Epithelial cell of proximal tubule (primary cell): ENCODE measurements around the gene GPR139. TPM values are rescaled to one million over a fixed set of nuclear protein-coding genes. Genes with fewer than 3 reads are reported as not detected.

Experiments
- DNase-seq: peaks from one replicate; pipeline ENCODE4 v3.0.0-alpha.2; 2011; ENCODE audit warnings: low read depth
- H3K4me3 ChIP-seq: 2 replicates; pipeline ENCODE4 v1.5.1; 2011; ENCODE audit warnings: low read depth, mild to moderate bottlenecking, low read length
- CTCF ChIP-seq: conservative IDR thresholded peaks from 2 replicates; pipeline ENCODE4 v1.5.1; 2012; ENCODE audit warnings: low read depth, mild to moderate bottlenecking, low read length
- total RNA-seq: library from RNA; depleted of rRNA; stranded (reverse); fragments of >200 nt; gene quantifications from 2 replicates; pipeline ENCODE4 v1.2.3, GENCODE V29; 2015

Gene GPR139
- total RNA-seq, 1 donor from 2014 or later: not detected

GRCh38 chr16:20042848-20043247 lies 30.8 kb downstream of the GPR139 start:
- DNase-seq: no peak
- H3K4me3 ChIP-seq: no peak overlapping the region
- no peak for TF ChIP-seq CTCF

- H3K4me3 ChIP-seq: no peak overlapping the region
- TF ChIP-seq CTCF: no peak
- DNase-seq: no peak
These were observed 31.6 kb downstream of the GPR139 start for GRCh38 chr16:20041924-20042596.

- DNase-seq: no peak
- H3K4me3 ChIP-seq: no peak overlapping the region
- no peak for TF ChIP-seq CTCF
These were observed 33.7 kb downstream of the GPR139 start for GRCh38 chr16:20040011-20040410.

GRCh38 chr16:20029611-20030010 lies 44.1 kb downstream of the GPR139 start:
- no peak for DNase-seq
- H3K4me3 ChIP-seq: no peak overlapping the region
- no peak for TF ChIP-seq CTCF

- TF ChIP-seq CTCF: no peak
- no peak overlapping the region for H3K4me3 ChIP-seq
- no peak for DNase-seq
These were observed 47.2 kb downstream of the GPR139 start for GRCh38 chr16:20026361-20027072.

GRCh38 chr16:20023190-20023589 lies 50.5 kb downstream of the GPR139 start:
- no peak for TF ChIP-seq CTCF
- DNase-seq: no peak
- H3K4me3 ChIP-seq: no peak overlapping the region

- DNase-seq: no peak
- no peak overlapping the region for H3K4me3 ChIP-seq
- TF ChIP-seq CTCF: no peak
These were observed 52.7 kb downstream of the GPR139 start for GRCh38 chr16:20020976-20021375.
